ENCODE measurements around the gene RUSF1. TPM values are rescaled to one million over a fixed set of nuclear protein-coding genes. Genes with fewer than 3 reads are reported as not detected.

The RUSF1 gene
- total and polyA plus RNA-seq, 9 of the 15 experiments (the other 6 are each of a cell fraction or from before 2014, with no cell fraction given) = 0.80 to 52.8 (median 27.6) TPM

DNA sequence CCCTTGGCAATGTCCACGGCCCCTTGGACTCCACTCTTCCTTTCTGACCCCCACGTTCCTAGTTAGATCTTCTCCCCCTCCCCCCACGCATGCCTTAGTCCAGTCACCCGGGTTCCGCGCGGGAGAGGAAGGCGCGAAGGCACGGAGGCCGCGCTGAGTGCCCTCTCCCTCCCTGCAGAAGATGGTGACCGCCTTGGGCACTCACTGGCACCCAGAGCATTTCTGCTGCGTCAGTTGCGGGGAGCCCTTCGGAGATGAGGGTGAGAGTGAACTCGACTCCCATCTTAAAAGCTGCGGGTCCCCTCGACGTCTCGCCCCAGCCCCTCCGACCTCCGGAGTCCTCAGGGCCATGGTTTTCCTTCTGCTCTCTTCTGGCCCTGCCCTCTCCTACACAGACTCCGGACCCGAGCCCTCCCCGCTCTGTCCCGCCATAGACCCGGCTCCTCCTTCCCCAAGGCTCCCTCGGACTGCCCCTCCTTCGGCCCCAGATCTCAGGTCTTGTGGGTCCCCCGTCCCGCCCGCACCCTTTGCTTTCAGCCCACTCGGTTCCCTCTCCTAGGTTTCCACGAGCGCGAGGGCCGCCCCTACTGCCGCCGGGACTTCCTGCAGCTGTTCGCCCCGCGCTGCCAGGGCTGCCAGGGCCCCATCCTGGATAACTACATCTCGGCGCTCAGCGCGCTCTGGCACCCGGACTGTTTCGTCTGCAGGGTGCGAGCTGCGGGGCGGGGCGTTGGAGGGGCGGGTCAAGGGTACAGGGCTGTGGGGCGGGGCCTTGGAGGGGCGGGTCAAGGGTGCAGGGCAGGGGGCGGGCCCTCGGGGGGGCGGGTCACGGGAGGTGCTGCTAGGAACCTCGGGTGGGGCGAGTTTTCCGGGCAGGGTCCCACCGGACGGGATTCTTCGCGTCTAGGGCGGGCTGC is 31.6 kb downstream of the RUSF1 start (continued):
- no peak for TF ChIP-seq KLF13 (tag; IDR thresholded peaks at IDR 0.05; ENCODE audit: borderline replicate concordance, low read depth)
- TF ChIP-seq TAF1 (IDR thresholded peaks at IDR 0.05; ENCODE audit: control insufficient read depth, extremely low read depth, insufficient read depth, low read length, severe bottlenecking) = peak; percentile 29
- 0 out of 2 replicates have a peak, but pooled peaks have one; percentile 14 for TF ChIP-seq RREB1 (CRISPR knock-in tag; IDR thresholded peaks at IDR 0.05)
- no peak for TF ChIP-seq CBFA2T2 (conservative IDR thresholded peaks at IDR 0.05)
- no peak for TF ChIP-seq SMARCB1 (IDR thresholded peaks at IDR 0.05; ENCODE audit: insufficient read length, low read depth)
- TF ChIP-seq, protein P1, sequence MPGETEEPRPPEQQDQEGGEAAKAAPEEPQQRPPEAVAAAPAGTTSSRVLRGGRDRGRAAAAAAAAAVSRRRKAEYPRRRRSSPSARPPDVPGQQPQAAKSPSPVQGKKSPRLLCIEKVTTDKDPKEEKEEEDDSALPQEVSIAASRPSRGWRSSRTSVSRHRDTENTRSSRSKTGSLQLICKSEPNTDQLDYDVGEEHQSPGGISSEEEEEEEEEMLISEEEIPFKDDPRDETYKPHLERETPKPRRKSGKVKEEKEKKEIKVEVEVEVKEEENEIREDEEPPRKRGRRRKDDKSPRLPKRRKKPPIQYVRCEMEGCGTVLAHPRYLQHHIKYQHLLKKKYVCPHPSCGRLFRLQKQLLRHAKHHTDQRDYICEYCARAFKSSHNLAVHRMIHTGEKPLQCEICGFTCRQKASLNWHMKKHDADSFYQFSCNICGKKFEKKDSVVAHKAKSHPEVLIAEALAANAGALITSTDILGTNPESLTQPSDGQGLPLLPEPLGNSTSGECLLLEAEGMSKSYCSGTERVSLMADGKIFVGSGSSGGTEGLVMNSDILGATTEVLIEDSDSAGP (CRISPR knock-in tag; IDR thresholded peaks at IDR 0.05) = no peak
- TF ChIP-seq HMGN3 (IDR thresholded peaks at IDR 0.05; ENCODE audit: borderline replicate concordance, extremely low read depth, insufficient read length, low read depth, low read length) = peak; percentile 30
- TF ChIP-seq L3MBTL2 (IDR thresholded peaks at IDR 0.05) = peak; percentile 88
- TF ChIP-seq PML (IDR thresholded peaks at IDR 0.05; ENCODE audit: low read length) = no peak
- no peak for TF ChIP-seq CREBBP (IDR thresholded peaks at IDR 0.05; ENCODE audit: low read depth, low read length)
- no peak for TF ChIP-seq FOXK2 (conservative IDR thresholded peaks at IDR 0.05 in 1 of 2, IDR thresholded peaks at IDR 0.05 in 1 of 2; ENCODE audit: low read depth in 2 of 2)
- TF ChIP-seq TEAD1 (CRISPR knock-in tag; IDR thresholded peaks at IDR 0.05) = no peak
- no peak for TF ChIP-seq MBD2 (IDR thresholded peaks at IDR 0.05; ENCODE audit: borderline replicate concordance, low read depth)
- no peak for TF ChIP-seq ZNF134 (CRISPR knock-in tag; conservative IDR thresholded peaks at IDR 0.05)
- TF ChIP-seq NFIX (CRISPR knock-in tag; IDR thresholded peaks at IDR 0.05; ENCODE audit: low read depth) = no peak
- no peak for TF ChIP-seq BCL6 (CRISPR knock-in tag; IDR thresholded peaks at IDR 0.05)
- no peak for TF ChIP-seq SPI1 (IDR thresholded peaks at IDR 0.05; ENCODE audit: borderline replicate concordance, low read depth, low read length)
- no peak for TF ChIP-seq SIRT6 (IDR thresholded peaks at IDR 0.05; ENCODE audit: low read depth, low read length)

All from K562 (cell line).